GM12878 (cell line): ENCODE measurements around the gene USP17L11.
"Not testable (repeated sequence)": the region's sequence is repeated elsewhere in the genome, so short reads cannot be mapped to it uniquely, and the experiment has no call there.

ENCODE experiments used
- ESRRA ChIP-seq: IDR thresholded peaks from 2 replicates; pipeline ENCODE4 v1.6.1; 2012; ENCODE audit warnings: mild to moderate bottlenecking, low read length, improper control_type of control experiment
- EZH2 ChIP-seq: IDR thresholded peaks from 2 replicates; pipeline ENCODE4 v1.6.1; 2012; ENCODE audit warnings: low read depth, mild to moderate bottlenecking, control low read depth, inconsistent platforms, low read length, borderline replicate concordance; ENCODE audit not compliant: control insufficient read depth
- JUND ChIP-seq: IDR thresholded peaks from 2 replicates; pipeline ENCODE4 v1.6.1; 2012; ENCODE audit warnings: low read depth, mild to moderate bottlenecking, low read length, improper control_type of control experiment, moderate library complexity
- MTA2 ChIP-seq: fragments of 450-650 bp; IDR thresholded peaks from 2 replicates; pipeline ENCODE4 v1.6.1; 2016; ENCODE audit warnings: low read depth, mild to moderate bottlenecking, moderate library complexity
- POLR2A ChIP-seq: IDR thresholded peaks from 2 replicates; pipeline ENCODE4 v1.6.1; 2011; ENCODE audit warnings: low read depth, mild to moderate bottlenecking, low read length
- RAD21 ChIP-seq: IDR thresholded peaks from 2 replicates; pipeline ENCODE4 v1.6.1; 2011; ENCODE audit warnings: mild to moderate bottlenecking, low read depth, low read length, moderate library complexity; ENCODE audit not compliant: insufficient read depth
- RFX5 ChIP-seq: IDR thresholded peaks from 2 replicates; pipeline ENCODE4 v1.6.1; 2011; ENCODE audit warnings: low read depth, low read length, improper control_type of control experiment
- SIX5 ChIP-seq: IDR thresholded peaks from 2 replicates; pipeline ENCODE4 v1.6.1; 2011; ENCODE audit warnings: mild to moderate bottlenecking, low read depth, low read length, moderate library complexity; ENCODE audit not compliant: severe bottlenecking
- ZNF274 ChIP-seq: IDR thresholded peaks from one replicate; pipeline ENCODE4 v1.8.0; 2011; ENCODE audit not compliant: insufficient read length, insufficient read depth
- TF ChIP-seq, protein P1 (sequence below), 3 experiments: IDR thresholded peaks in 2 of 3; conservative IDR thresholded peaks in 1 of 3; 2 replicates each; pipeline ENCODE4 v1.5.1; 2011; ENCODE audit warnings: low read depth in 3 of 3, low read length in 3 of 3, mild to moderate bottlenecking in 3 of 3, control low read depth in 2 of 3, moderate library complexity in 2 of 3, inconsistent platforms in 1 of 3, mixed read lengths in 1 of 3; ENCODE audit not compliant: control insufficient read depth in 2 of 3, insufficient read depth in 1 of 3; ENCODE audit errors: extremely low read depth in 1 of 3
- TF ChIP-seq, protein P2 (sequence below): fragments of 450-650 bp; formaldehyde crosslinking; IDR thresholded peaks from 2 replicates; pipeline ENCODE4 v1.4.0; 2020; ENCODE audit warnings: mild to moderate bottlenecking, moderate library complexity
- TF ChIP-seq, protein P3 (sequence below): fragments of 450-650 bp; IDR thresholded peaks from 2 replicates; pipeline ENCODE4 v1.6.1; 2017; ENCODE audit warnings: mild to moderate bottlenecking
- TF ChIP-seq, protein P4 (sequence below): IDR thresholded peaks from 2 replicates; pipeline ENCODE4 v1.6.1; 2011; ENCODE audit warnings: borderline replicate concordance, low read depth, mild to moderate bottlenecking, moderate library complexity, mixed read lengths, low read length; ENCODE audit not compliant: insufficient read depth; ENCODE audit errors: extremely low read length

DNA sequence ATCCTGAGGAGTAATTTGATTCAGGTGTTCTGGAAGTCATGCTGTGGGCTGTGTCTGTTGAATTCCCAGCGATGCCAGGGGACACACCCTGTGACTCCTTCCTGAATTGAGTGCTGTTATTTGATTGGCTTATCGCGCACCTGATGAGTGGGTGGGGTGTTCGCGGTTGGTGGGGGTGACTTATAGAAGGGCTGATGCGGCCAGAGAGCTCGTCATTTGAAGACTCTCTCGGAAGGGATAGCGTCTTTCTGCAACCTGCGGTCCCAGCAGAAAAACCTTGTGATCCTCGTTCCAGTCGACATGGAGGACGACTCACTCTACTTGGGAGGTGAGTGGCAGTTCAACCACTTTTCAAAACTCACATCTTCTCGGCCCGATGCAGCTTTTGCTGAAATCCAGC, 42.6 kb downstream of the USP17L11 start, which contains the start of gene USP17L20:
- TF ChIP-seq, protein P1, sequence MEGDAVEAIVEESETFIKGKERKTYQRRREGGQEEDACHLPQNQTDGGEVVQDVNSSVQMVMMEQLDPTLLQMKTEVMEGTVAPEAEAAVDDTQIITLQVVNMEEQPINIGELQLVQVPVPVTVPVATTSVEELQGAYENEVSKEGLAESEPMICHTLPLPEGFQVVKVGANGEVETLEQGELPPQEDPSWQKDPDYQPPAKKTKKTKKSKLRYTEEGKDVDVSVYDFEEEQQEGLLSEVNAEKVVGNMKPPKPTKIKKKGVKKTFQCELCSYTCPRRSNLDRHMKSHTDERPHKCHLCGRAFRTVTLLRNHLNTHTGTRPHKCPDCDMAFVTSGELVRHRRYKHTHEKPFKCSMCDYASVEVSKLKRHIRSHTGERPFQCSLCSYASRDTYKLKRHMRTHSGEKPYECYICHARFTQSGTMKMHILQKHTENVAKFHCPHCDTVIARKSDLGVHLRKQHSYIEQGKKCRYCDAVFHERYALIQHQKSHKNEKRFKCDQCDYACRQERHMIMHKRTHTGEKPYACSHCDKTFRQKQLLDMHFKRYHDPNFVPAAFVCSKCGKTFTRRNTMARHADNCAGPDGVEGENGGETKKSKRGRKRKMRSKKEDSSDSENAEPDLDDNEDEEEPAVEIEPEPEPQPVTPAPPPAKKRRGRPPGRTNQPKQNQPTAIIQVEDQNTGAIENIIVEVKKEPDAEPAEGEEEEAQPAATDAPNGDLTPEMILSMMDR (IDR thresholded peaks at IDR 0.05 in 2 of 3, conservative IDR thresholded peaks at IDR 0.05 in 1 of 3; ENCODE audit: control insufficient read depth in 2 of 3, extremely low read depth in 1 of 3, insufficient read depth in 1 of 3, low read depth in 3 of 3, low read length in 3 of 3): not testable (repeated sequence)
- TF ChIP-seq EZH2, JUND, MTA2, ESRRA, SIX5, RFX5, ZNF274, RAD21, POLR2A: not testable (repeated sequence)
- TF ChIP-seq, protein P2, sequence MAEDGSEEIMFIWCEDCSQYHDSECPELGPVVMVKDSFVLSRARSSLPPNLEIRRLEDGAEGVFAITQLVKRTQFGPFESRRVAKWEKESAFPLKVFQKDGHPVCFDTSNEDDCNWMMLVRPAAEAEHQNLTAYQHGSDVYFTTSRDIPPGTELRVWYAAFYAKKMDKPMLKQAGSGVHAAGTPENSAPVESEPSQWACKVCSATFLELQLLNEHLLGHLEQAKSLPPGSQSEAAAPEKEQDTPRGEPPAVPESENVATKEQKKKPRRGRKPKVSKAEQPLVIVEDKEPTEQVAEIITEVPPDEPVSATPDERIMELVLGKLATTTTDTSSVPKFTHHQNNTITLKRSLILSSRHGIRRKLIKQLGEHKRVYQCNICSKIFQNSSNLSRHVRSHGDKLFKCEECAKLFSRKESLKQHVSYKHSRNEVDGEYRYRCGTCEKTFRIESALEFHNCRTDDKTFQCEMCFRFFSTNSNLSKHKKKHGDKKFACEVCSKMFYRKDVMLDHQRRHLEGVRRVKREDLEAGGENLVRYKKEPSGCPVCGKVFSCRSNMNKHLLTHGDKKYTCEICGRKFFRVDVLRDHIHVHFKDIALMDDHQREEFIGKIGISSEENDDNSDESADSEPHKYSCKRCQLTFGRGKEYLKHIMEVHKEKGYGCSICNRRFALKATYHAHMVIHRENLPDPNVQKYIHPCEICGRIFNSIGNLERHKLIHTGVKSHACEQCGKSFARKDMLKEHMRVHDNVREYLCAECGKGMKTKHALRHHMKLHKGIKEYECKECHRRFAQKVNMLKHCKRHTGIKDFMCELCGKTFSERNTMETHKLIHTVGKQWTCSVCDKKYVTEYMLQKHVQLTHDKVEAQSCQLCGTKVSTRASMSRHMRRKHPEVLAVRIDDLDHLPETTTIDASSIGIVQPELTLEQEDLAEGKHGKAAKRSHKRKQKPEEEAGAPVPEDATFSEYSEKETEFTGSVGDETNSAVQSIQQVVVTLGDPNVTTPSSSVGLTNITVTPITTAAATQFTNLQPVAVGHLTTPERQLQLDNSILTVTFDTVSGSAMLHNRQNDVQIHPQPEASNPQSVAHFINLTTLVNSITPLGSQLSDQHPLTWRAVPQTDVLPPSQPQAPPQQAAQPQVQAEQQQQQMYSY (CRISPR knock-in tag): not testable (repeated sequence)
- TF ChIP-seq, protein P3, sequence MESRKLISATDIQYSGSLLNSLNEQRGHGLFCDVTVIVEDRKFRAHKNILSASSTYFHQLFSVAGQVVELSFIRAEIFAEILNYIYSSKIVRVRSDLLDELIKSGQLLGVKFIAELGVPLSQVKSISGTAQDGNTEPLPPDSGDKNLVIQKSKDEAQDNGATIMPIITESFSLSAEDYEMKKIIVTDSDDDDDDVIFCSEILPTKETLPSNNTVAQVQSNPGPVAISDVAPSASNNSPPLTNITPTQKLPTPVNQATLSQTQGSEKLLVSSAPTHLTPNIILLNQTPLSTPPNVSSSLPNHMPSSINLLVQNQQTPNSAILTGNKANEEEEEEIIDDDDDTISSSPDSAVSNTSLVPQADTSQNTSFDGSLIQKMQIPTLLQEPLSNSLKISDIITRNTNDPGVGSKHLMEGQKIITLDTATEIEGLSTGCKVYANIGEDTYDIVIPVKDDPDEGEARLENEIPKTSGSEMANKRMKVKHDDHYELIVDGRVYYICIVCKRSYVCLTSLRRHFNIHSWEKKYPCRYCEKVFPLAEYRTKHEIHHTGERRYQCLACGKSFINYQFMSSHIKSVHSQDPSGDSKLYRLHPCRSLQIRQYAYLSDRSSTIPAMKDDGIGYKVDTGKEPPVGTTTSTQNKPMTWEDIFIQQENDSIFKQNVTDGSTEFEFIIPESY: not testable (repeated sequence)
- TF ChIP-seq, protein P4, sequence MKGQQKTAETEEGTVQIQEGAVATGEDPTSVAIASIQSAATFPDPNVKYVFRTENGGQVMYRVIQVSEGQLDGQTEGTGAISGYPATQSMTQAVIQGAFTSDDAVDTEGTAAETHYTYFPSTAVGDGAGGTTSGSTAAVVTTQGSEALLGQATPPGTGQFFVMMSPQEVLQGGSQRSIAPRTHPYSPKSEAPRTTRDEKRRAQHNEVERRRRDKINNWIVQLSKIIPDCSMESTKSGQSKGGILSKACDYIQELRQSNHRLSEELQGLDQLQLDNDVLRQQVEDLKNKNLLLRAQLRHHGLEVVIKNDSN: not testable (repeated sequence)
